SH-SY5Y (cell line): ENCODE results near the gene QPCT.

ENCODE experiments used
- GATA2 ChIP-seq: IDR thresholded peaks from 2 replicates; pipeline ENCODE4 v1.6.1; 2011; ENCODE audit warnings: mild to moderate bottlenecking, low read depth, low read length
- GATA3 ChIP-seq: IDR thresholded peaks from 2 replicates; pipeline ENCODE4 v1.6.1; 2011; ENCODE audit warnings: low read depth, mild to moderate bottlenecking, low read length, moderate library complexity

QPCT gene

DNA sequence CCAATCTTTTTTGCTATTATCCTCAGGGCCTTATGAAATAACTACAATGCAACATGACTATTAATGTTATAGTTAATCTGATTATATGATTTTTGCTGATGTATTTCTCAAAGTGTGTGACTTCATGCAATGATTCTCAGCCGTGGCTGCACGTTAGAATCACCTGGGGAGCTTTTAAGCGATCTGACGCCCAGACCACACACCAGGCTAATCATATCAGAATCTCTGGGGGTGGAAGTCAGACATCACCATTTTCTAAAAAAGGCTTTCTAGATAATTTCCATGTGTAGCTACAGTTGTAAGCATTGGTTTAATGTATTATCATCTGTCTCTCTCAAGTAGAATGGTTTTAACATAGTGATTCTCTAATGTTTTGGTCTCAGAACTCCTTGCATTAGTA, 5.5 kb upstream of the QPCT start:
- peak; percentile 32; the same call in 1 of the 2 replicates for TF ChIP-seq GATA2
- TF ChIP-seq GATA3: peak; percentile 18; the same call in 1 of the 2 replicates

DNA sequence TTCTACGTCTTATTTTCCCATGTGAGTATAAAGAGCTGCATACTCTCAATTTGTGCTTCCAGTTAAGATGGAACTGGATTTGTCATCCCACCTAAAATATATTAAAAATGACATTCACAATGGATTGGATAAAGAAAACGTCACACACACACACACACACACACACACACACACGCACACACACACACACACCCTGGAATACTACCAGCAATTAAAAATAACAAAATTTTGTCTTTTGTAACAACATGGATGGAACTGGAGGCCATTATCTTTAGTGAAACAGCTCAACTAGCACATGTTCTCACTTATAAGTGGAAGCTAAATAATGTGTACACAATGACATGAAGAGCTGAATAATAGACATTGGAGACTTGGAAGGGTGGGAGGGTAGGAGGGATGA, 3.8 kb upstream of the QPCT start:
- TF ChIP-seq GATA2 (no peak), GATA3 (no peak)

DNA sequence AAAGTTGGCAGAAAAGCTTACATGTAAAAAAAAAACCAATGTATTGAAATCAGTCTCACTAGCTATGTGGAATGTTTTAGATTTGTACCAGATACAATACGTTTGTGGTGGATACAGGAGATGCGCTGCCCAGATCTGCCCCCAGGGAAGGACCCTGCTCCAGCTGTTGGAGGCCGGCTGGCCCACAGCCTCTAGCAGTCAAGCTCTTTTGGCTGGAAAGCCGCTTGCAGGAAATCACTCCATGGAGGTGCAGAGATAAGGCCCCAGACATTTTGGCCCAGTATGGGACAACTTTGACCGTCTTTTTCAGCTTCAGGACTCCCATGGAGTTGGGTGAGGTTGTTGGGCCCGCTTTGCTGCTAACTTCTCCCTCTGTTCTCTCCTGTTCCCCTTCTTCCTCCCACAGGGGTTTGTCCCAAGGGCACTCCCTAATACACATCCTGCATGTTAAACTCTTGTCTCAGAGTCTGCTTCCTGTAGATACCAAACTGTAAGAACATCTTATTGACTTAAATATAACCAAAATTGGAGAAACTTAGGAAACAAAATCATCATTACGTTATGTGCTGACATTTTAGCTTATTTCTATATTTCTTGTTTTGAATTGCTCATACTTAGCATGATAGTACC, 1.7 kb upstream of the QPCT start:
- TF ChIP-seq GATA2: peak; percentile 43
- no peak for TF ChIP-seq GATA3

GRCh38 chr2:37343537-37344434, 644 bp upstream of the QPCT start:
- TF ChIP-seq GATA3: no peak

DNA sequence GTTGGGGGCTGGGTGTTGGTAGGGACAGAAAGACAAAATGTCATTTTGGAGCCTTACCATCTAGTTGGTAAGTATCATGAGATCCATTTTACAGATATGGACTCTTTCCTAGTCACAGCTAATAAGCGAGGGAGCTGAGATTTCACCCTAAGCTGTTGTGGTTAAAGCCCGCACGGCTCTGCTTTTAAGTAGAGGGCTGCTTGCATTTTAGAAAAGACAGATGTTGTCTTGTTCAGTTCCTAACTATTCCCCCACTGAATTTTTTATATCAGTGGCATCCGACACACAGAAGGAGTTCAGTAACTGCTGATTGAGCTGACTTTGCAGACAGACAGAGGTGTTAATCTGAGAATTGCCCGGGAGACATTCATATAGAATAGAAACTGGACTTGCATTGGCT, 3.7 kb downstream of the QPCT start:
- TF ChIP-seq GATA3 (no peak), GATA2 (no peak)

DNA sequence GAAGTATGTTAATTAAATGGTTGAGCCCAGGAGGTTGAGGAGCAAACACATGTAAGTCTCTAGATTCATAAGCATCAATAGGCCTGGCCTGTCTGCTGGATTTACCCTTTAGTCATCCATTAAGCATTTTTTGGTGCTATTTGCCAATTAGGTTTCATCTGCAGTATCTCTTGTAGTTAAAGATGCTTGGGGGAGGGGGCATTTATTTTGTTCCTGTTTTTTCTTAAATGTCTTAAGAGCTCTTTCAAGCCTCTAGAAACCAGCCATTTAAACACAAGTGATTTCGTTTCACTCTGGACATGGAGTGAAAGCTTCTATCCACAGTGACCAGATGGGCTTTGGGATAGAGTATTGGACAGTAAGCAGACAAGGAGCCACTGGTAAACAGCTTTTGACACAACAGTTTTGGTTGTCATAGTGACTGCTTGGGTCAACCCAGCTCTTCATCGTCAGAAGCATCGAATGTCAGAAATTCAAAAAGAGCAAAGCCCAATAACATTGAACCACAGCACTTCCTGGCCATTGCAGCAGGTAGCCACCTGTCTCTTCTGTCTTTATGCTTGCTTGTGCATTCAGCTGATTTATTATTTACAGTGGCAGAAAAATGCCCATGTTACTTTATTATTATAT, 4.9 kb downstream of the QPCT start:
- TF ChIP-seq GATA3 (no peak), GATA2 (no peak)

GRCh38 chr2:37350034-37350433, 5.6 kb downstream of the QPCT start:
- no peak for TF ChIP-seq GATA3
- no peak for TF ChIP-seq GATA2

- TF ChIP-seq GATA3 (no peak), GATA2 (no peak)
Measured at GRCh38 chr2:37354531-37354930, 10.1 kb downstream of the QPCT start.

GRCh38 chr2:37355735-37356134, 11.3 kb downstream of the QPCT start:
- TF ChIP-seq GATA2 (no peak), GATA3 (no peak)

GRCh38 chr2:37356299-37356698, 11.9 kb downstream of the QPCT start:
- TF ChIP-seq GATA2 (no peak), GATA3 (no peak)

DNA sequence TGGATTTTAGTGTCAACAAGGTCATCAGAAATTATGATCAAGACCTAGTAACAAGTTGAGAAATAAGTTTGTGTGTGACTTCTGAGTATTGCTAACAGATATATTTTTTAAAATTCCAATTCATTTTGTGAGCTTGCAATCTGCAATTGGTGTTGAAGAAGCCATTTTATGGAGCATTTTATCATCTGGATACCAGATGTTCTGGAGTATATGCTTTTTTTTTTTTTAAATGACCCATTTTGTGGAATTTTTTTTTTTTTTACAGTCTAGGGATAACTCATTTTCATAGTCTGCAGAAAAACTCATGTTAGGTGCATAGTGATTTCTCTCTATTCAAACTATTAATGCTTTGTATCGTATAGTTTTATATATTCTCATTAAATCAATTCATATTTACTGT, 12.6 kb downstream of the QPCT start:
- no peak for TF ChIP-seq GATA3

GRCh38 chr2:37357530-37357929, 13.1 kb downstream of the QPCT start:
- TF ChIP-seq GATA3 (no peak), GATA2 (no peak)

- TF ChIP-seq GATA2 (no peak), GATA3 (no peak)
Measured at GRCh38 chr2:37358466-37358865, 14.0 kb downstream of the QPCT start.

GRCh38 chr2:37361216-37361815, 16.9 kb downstream of the QPCT start:
- no peak for TF ChIP-seq GATA3
- TF ChIP-seq GATA2: no peak
